HEK293 (cell line): ENCODE results near the gene SH3RF3.

Experiments
- GLI4 ChIP-seq: fragments of 450-650 bp; formaldehyde crosslinking; IDR thresholded peaks from 2 replicates; pipeline ENCODE4 v1.5.1; 2016; ENCODE audit warnings: missing biosample characterization, missing genetic modification characterization
- ZBTB49 ChIP-seq: fragments of 450-650 bp; formaldehyde crosslinking; IDR thresholded peaks from 2 replicates; pipeline ENCODE4 v1.5.1; 2016; ENCODE audit warnings: missing biosample characterization, missing genetic modification characterization, low read depth
- ZIC2 ChIP-seq: fragments of 450-650 bp; formaldehyde crosslinking; IDR thresholded peaks from 2 replicates; pipeline ENCODE4 v1.5.1; 2016; ENCODE audit warnings: missing biosample characterization, missing genetic modification characterization
- ZNF10 ChIP-seq: fragments of 450-650 bp; formaldehyde crosslinking; IDR thresholded peaks from 2 replicates; pipeline ENCODE4 v1.5.1; 2017; ENCODE audit warnings: missing biosample characterization, missing genetic modification characterization
- ZNF121 ChIP-seq: fragments of 450-650 bp; formaldehyde crosslinking; IDR thresholded peaks from 2 replicates; pipeline ENCODE4 v1.5.1; 2016; ENCODE audit warnings: missing biosample characterization, missing genetic modification characterization
- ZNF140 ChIP-seq: fragments of 450-650 bp; formaldehyde crosslinking; IDR thresholded peaks from 2 replicates; pipeline ENCODE4 v1.5.1; 2016; ENCODE audit warnings: missing biosample characterization, missing genetic modification characterization
- ZNF16 ChIP-seq: fragments of 450-650 bp; formaldehyde crosslinking; IDR thresholded peaks from 2 replicates; pipeline ENCODE4 v1.5.1; 2016; ENCODE audit warnings: low read depth, missing biosample characterization, missing genetic modification characterization
- ZNF239 ChIP-seq: fragments of 450-650 bp; formaldehyde crosslinking; IDR thresholded peaks from 2 replicates; pipeline ENCODE4 v1.5.1; 2016; ENCODE audit warnings: missing biosample characterization, missing genetic modification characterization
- ZNF292 ChIP-seq: fragments of 450-650 bp; formaldehyde crosslinking; IDR thresholded peaks from 2 replicates; pipeline ENCODE4 v1.5.1; 2016; ENCODE audit warnings: low read depth, missing biosample characterization, missing genetic modification characterization, borderline replicate concordance
- ZNF433 ChIP-seq: fragments of 450-650 bp; formaldehyde crosslinking; IDR thresholded peaks from 2 replicates; pipeline ENCODE4 v1.5.1; 2016; ENCODE audit warnings: missing biosample characterization, missing genetic modification characterization, low read depth
- ZSCAN16 ChIP-seq: fragments of 450-650 bp; formaldehyde crosslinking; IDR thresholded peaks from 2 replicates; pipeline ENCODE4 v1.5.1; 2016; ENCODE audit warnings: missing biosample characterization, missing genetic modification characterization
- ZSCAN4 ChIP-seq: fragments of 450-650 bp; formaldehyde crosslinking; IDR thresholded peaks from 2 replicates; pipeline ENCODE4 v1.5.1; 2017; ENCODE audit warnings: missing biosample characterization, missing genetic modification characterization
- TF ChIP-seq, protein P1 (sequence below): fragments of 450-650 bp; formaldehyde crosslinking; IDR thresholded peaks from 2 replicates; pipeline ENCODE4 v1.5.1; 2016; ENCODE audit warnings: missing biosample characterization, missing genetic modification characterization
- TF ChIP-seq, protein P2 (sequence below): fragments of 450-650 bp; formaldehyde crosslinking; IDR thresholded peaks from 2 replicates; pipeline ENCODE4 v1.5.1; 2016; ENCODE audit warnings: missing biosample characterization, missing genetic modification characterization

GRCh38 chr2:109158237-109158636 lies 29.2 kb downstream of the SH3RF3 start:
- TF ChIP-seq, protein P1, sequence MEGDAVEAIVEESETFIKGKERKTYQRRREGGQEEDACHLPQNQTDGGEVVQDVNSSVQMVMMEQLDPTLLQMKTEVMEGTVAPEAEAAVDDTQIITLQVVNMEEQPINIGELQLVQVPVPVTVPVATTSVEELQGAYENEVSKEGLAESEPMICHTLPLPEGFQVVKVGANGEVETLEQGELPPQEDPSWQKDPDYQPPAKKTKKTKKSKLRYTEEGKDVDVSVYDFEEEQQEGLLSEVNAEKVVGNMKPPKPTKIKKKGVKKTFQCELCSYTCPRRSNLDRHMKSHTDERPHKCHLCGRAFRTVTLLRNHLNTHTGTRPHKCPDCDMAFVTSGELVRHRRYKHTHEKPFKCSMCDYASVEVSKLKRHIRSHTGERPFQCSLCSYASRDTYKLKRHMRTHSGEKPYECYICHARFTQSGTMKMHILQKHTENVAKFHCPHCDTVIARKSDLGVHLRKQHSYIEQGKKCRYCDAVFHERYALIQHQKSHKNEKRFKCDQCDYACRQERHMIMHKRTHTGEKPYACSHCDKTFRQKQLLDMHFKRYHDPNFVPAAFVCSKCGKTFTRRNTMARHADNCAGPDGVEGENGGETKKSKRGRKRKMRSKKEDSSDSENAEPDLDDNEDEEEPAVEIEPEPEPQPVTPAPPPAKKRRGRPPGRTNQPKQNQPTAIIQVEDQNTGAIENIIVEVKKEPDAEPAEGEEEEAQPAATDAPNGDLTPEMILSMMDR (tag by site-specific recombination), result no peak
- TF ChIP-seq ZNF433 (tag by site-specific recombination) (no peak), ZNF292 (tag by site-specific recombination) (no peak), ZNF140 (tag by site-specific recombination) (no peak), ZBTB49 (tag by site-specific recombination) (no peak), ZSCAN16 (tag by site-specific recombination) (no peak), ZNF121 (tag by site-specific recombination) (no peak), ZNF239 (tag by site-specific recombination) (no peak), GLI4 (no peak), ZNF10 (tag by site-specific recombination) (no peak), ZNF16 (tag by site-specific recombination) (no peak), ZIC2 (tag by site-specific recombination) (no peak), ZSCAN4 (tag by site-specific recombination) (no peak)
- TF ChIP-seq, protein P2, sequence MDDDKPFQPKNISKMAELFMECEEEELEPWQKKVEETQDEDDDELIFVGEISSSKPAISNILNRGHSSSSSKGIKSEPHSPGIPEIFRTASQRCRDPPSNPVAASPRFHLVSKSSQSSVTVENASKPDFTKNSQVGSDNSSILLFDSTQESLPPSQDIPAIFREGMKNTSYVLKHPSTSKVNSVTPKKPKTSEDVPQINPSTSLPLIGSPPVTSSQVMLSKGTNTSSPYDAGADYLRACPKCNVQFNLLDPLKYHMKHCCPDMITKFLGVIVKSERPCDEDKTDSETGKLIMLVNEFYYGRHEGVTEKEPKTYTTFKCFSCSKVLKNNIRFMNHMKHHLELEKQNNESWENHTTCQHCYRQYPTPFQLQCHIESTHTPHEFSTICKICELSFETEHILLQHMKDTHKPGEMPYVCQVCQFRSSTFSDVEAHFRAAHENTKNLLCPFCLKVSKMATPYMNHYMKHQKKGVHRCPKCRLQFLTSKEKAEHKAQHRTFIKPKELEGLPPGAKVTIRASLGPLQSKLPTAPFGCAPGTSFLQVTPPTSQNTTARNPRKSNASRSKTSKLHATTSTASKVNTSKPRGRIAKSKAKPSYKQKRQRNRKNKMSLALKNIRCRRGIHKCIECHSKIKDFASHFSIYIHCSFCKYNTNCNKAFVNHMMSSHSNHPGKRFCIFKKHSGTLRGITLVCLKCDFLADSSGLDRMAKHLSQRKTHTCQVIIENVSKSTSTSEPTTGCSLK (tag by site-specific recombination), result no peak
